H1 (cell line): ENCODE data around the gene STXBP6. TPM values are rescaled to one million over a fixed set of nuclear protein-coding genes. Genes with fewer than 3 reads are reported as not detected.

Experiments used
- CTCF ChIA-PET: fragments of 300-600 bp; sonication (Branson Sonifier 250); formaldehyde crosslinking; loops from one replicate; lab custom pipeline; 2021; ENCODE audit not compliant: partially characterized antibody; lab: Charles Lee
- POLR2A ChIA-PET: fragments of 300-600 bp; sonication (Branson Sonifier 250); formaldehyde crosslinking; loops from one replicate; lab custom pipeline; 2021; ENCODE audit warnings: inconsistent platforms; ENCODE audit not compliant: partially characterized antibody; lab: Charles Lee
- DNase-seq, 2 experiments: peaks; one replicate each; pipeline versions ENCODE4 v3.0.0 to v3.0.0-alpha.2; 2010 to 2022; ENCODE audit warnings: low spot score in 2 of 2, low read depth in 1 of 2, mixed read lengths in 1 of 2
- FAIRE-seq: peaks from 2 replicates; lab custom pipeline; 2011; peaks lifted over from hg19 to GRCh38; lab: Jason Lieb, UNC
- H2AFZ ChIP-seq: 2 replicates; pipeline ENCODE4 v1.8.1; 2012; ENCODE audit warnings: low read length, inconsistent platforms
- H2AK5ac ChIP-seq: 2 replicates; pipeline ENCODE4 v1.6.1; 2013; ENCODE audit warnings: low read depth, low read length
- H2BK120ac ChIP-seq: replicated peaks from 2 replicates; pipeline ENCODE3; 2013; ENCODE audit warnings: low read depth, low read length, inconsistent platforms
- H2BK12ac ChIP-seq: 2 replicates; pipeline ENCODE4 v1.6.1; 2013; ENCODE audit warnings: low read depth, low read length
- H2BK15ac ChIP-seq: 2 replicates; pipeline ENCODE4 v1.6.1; 2013; ENCODE audit warnings: low read length
- H2BK20ac ChIP-seq: 2 replicates; pipeline ENCODE4 v1.6.1; 2013; ENCODE audit warnings: low read length
- H2BK5ac ChIP-seq: 2 replicates; pipeline ENCODE4 v1.6.1; 2013; ENCODE audit warnings: low read depth, low read length
- H3K14ac ChIP-seq: 2 replicates; pipeline ENCODE4 v1.6.1; 2013; ENCODE audit warnings: inconsistent platforms; ENCODE audit not compliant: insufficient read length
- H3K18ac ChIP-seq: 2 replicates; pipeline ENCODE4 v1.6.1; 2013; ENCODE audit warnings: low read length; ENCODE audit errors: extremely low read depth
- H3K23ac ChIP-seq: 2 replicates; pipeline ENCODE4 v1.6.1; 2013; ENCODE audit warnings: inconsistent platforms; ENCODE audit not compliant: insufficient read length
- H3K23me2 ChIP-seq: 2 replicates; pipeline ENCODE4 v1.6.1; 2013; ENCODE audit warnings: low read depth, low read length
- H3K27ac ChIP-seq: 2 replicates; pipeline ENCODE4 v1.6.1; 2011; ENCODE audit warnings: low read depth, low read length, inconsistent platforms
- H3K27me3 ChIP-seq, 4 experiments: replicated peaks in 1 of 4; 1 replicate in 1 of 4; 2 replicates in 3 of 4; pipeline versions ENCODE4 v1.6.1 to v1.8.1; 2011 to 2013; ENCODE audit warnings: low read length in 3 of 4, mild to moderate bottlenecking in 3 of 4, inconsistent platforms in 2 of 4, mixed read lengths in 2 of 4, moderate library complexity in 1 of 4; ENCODE audit not compliant: control insufficient read depth in 3 of 4, insufficient read depth in 3 of 4; ENCODE audit errors: extremely low read depth in 1 of 4
- H3K36me3 ChIP-seq, 4 experiments: 2 replicates each; pipeline versions ENCODE4 v1.6.1 to v1.8.1; 2011 to 2013; ENCODE audit warnings: mild to moderate bottlenecking in 4 of 4, low read length in 3 of 4, moderate library complexity in 2 of 4, control low read depth in 1 of 4, inconsistent platforms in 1 of 4; ENCODE audit not compliant: insufficient read depth in 4 of 4, control insufficient read depth in 2 of 4
- H3K4ac ChIP-seq: replicated peaks from 2 replicates; pipeline ENCODE3; 2013; ENCODE audit warnings: low read length, low read depth, mixed read lengths, inconsistent platforms; ENCODE audit not compliant: insufficient read length
- H3K4me1 ChIP-seq, 4 experiments: replicated peaks in 1 of 4; 1 replicate in 1 of 4; 2 replicates in 3 of 4; pipeline versions ENCODE4 v1.6.1 to v1.8.1; 2011 to 2013; ENCODE audit warnings: low read length in 3 of 4, inconsistent platforms in 2 of 4, mixed read lengths in 1 of 4; ENCODE audit not compliant: insufficient read depth in 4 of 4, control insufficient read depth in 3 of 4
- H3K4me2 ChIP-seq, 2 experiments: 2 replicates each; pipeline versions ENCODE4 v1.6.1 to v1.8.1; 2011 to 2013; ENCODE audit warnings: low read depth in 2 of 2, low read length in 2 of 2, control low read depth in 1 of 2, inconsistent platforms in 1 of 2, mild to moderate bottlenecking in 1 of 2; ENCODE audit not compliant: insufficient read depth in 1 of 2
- H3K4me3 ChIP-seq, 4 experiments: fragments of 200-600, 300-600 bp in 1 of 4; sonication (generic), shearing (Covaris generic), sonication (Bioruptor Twin) in 1 of 4; 2 replicates each; pipeline versions ENCODE4 v1.5.1 to v1.8.1; 2011 to 2016; ENCODE audit warnings: low read length in 4 of 4, low read depth in 3 of 4, control low read depth in 2 of 4, inconsistent platforms in 2 of 4, mild to moderate bottlenecking in 2 of 4, mixed read lengths in 1 of 4, moderate library complexity in 1 of 4; ENCODE audit not compliant: insufficient read depth in 2 of 4; ENCODE audit errors: extremely low read depth in 1 of 4
- H3K56ac ChIP-seq: replicated peaks from 2 replicates; pipeline ENCODE3; 2013; ENCODE audit warnings: low read depth, mild to moderate bottlenecking, mixed read lengths, low read length, inconsistent platforms; ENCODE audit not compliant: insufficient read length
- H3K79me1 ChIP-seq: 2 replicates; pipeline ENCODE4 v1.6.1; 2013; ENCODE audit warnings: low read depth, low read length, control low read depth
- H3K79me2 ChIP-seq, 2 experiments: 2 replicates each; pipeline versions ENCODE4 v1.6.1 to v1.8.1; 2012 to 2013; ENCODE audit warnings: low read length in 2 of 2, mild to moderate bottlenecking in 2 of 2, inconsistent platforms in 1 of 2; ENCODE audit not compliant: insufficient read depth in 2 of 2, control insufficient read depth in 1 of 2
- H3K9ac ChIP-seq, 4 experiments: replicated peaks in 1 of 4; 1 replicate in 1 of 4; 2 replicates in 3 of 4; pipeline versions ENCODE4 v1.6.1 to v1.8.1; 2011 to 2013; ENCODE audit warnings: low read depth in 3 of 4, low read length in 3 of 4, control low read depth in 2 of 4, mild to moderate bottlenecking in 2 of 4, moderate library complexity in 2 of 4, inconsistent platforms in 1 of 4; ENCODE audit errors: extremely low read depth in 1 of 4
- H3K9me3 ChIP-seq, 2 experiments: 2 replicates each; pipeline versions ENCODE4 v1.6.1 to v1.8.1; 2012 to 2013; ENCODE audit warnings: mild to moderate bottlenecking in 2 of 2, moderate library complexity in 2 of 2, control low read depth in 1 of 2, inconsistent platforms in 1 of 2, low read depth in 1 of 2, low read length in 1 of 2, mixed read lengths in 1 of 2; ENCODE audit not compliant: insufficient read depth in 2 of 2
- H4K20me1 ChIP-seq, 2 experiments: replicated peaks in 1 of 2; 2 replicates each; pipeline versions ENCODE3 to v1.8.1; 2011 to 2013; ENCODE audit warnings: inconsistent platforms in 2 of 2, low read length in 2 of 2, mild to moderate bottlenecking in 1 of 2; ENCODE audit not compliant: insufficient read depth in 2 of 2, control insufficient read depth in 1 of 2
- H4K5ac ChIP-seq: 2 replicates; pipeline ENCODE4 v1.6.1; 2013; ENCODE audit warnings: low read length, low read depth, mixed read lengths, inconsistent platforms; ENCODE audit not compliant: insufficient read length
- H4K8ac ChIP-seq: 2 replicates; pipeline ENCODE4 v1.8.0; 2013; ENCODE audit warnings: mild to moderate bottlenecking, moderate library complexity, low read length, inconsistent platforms; ENCODE audit not compliant: insufficient read depth; ENCODE audit errors: extremely low read depth
- H4K91ac ChIP-seq: replicated peaks from 2 replicates; pipeline ENCODE3; 2013; ENCODE audit warnings: low read length, mixed read lengths, inconsistent platforms; ENCODE audit not compliant: insufficient read length
- ATF3 ChIP-seq: IDR thresholded peaks from 2 replicates; pipeline ENCODE4 v1.6.1; 2011; ENCODE audit warnings: low read depth, mild to moderate bottlenecking, low read length; ENCODE audit not compliant: insufficient read depth
- BCL11A ChIP-seq, 2 experiments: IDR thresholded peaks; one replicate each; pipeline ENCODE4 v1.6.1; 2011; ENCODE audit warnings: low read depth in 2 of 2, low read length in 2 of 2, mild to moderate bottlenecking in 2 of 2
- BRCA1 ChIP-seq: IDR thresholded peaks from 2 replicates; pipeline ENCODE4 v1.6.1; 2012; ENCODE audit warnings: low read depth, low read length, improper control_type of control experiment
- CREB1 ChIP-seq: IDR thresholded peaks from 2 replicates; pipeline ENCODE4 v1.6.1; 2012; ENCODE audit warnings: inconsistent platforms
- CTCF ChIP-seq, 3 experiments: IDR thresholded peaks; 1 replicate in 2 of 3; 2 replicates in 1 of 3; pipeline versions ENCODE4 v1.5.1 to v1.6.1; 2011; ENCODE audit warnings: low read length in 3 of 3, mild to moderate bottlenecking in 3 of 3, inconsistent platforms in 2 of 3, low read depth in 1 of 3, moderate library complexity in 1 of 3; ENCODE audit not compliant: insufficient read depth in 1 of 3; ENCODE audit errors: control extremely low read depth in 1 of 3
- FOSL1 ChIP-seq: IDR thresholded peaks from 2 replicates; pipeline ENCODE4 v1.6.1; 2011; ENCODE audit warnings: mild to moderate bottlenecking, low read depth, low read length, moderate library complexity; ENCODE audit not compliant: insufficient read depth
- GABPA ChIP-seq: IDR thresholded peaks from 2 replicates; pipeline ENCODE4 v1.6.1; 2011; ENCODE audit warnings: mild to moderate bottlenecking, low read length, moderate library complexity, borderline replicate concordance; ENCODE audit not compliant: insufficient read depth
- KDM5A ChIP-seq: fragments of 200-600 bp; IDR thresholded peaks from 2 replicates; pipeline ENCODE4 v1.7.1; 2012; ENCODE audit warnings: mild to moderate bottlenecking, low read length, inconsistent platforms, mixed read lengths
- POLR2AphosphoS5 ChIP-seq: IDR thresholded peaks from 2 replicates; pipeline ENCODE4 v1.6.1; 2011; ENCODE audit warnings: low read depth, low read length
- SIRT6 ChIP-seq: IDR thresholded peaks from one replicate; pipeline ENCODE4 v1.7.1; 2012; ENCODE audit warnings: low read length, inconsistent platforms
- USF2 ChIP-seq: IDR thresholded peaks from 2 replicates; pipeline ENCODE4 v1.6.1; 2011; ENCODE audit warnings: low read length, improper control_type of control experiment
- WGBS, 2 experiments: shearing (Covaris generic) in 1 of 2; methylation state at CpG; one replicate each; pipeline versions ENCODE4 v1.1.6 to v1.1.7; 2013 to 2015; ENCODE audit warnings: low lambda C conversion rate in 2 of 2, mixed read lengths in 2 of 2, inconsistent platforms in 1 of 2, low coverage in 1 of 2, missing lambda C conversion rate in 1 of 2; ENCODE audit not compliant: insufficient replicate concordance in 2 of 2, insufficient coverage in 1 of 2, insufficient read length in 1 of 2; ENCODE audit errors: extremely low coverage in 1 of 2, missing lambda C conversion rate in 1 of 2; 5-methylcytosine and 5-hydroxymethylcytosine counted together
- polyA plus RNA-seq, 7 experiments: library from polyadenylated mRNA; depleted of rRNA in 3 of 7; stranded (reverse) in 5 of 7; unstranded in 2 of 7; fragments of >200 nt in 5 of 7; fragments of 200-250 nt in 2 of 7; gene quantifications; 1 replicate in 5 of 7; 2 replicates in 1 of 7; 4 replicates in 1 of 7; pipeline versions ENCODE4 v1.2.1 to v1.2.3, GENCODE V29; 2011 to 2013; ENCODE audit warnings: missing spikeins in 2 of 7, mixed read lengths in 2 of 7
- total RNA-seq: library from RNA; stranded (reverse); fragmentation: NEBNext Ultra II Directional; extraction: Animal tissue kit (Norgen Biotek cat#: 25700); gene quantifications from 2 replicates; pipeline ENCODE4 v1.2.1, GENCODE V29; 2021

The STXBP6 gene
- total and polyA plus RNA-seq, 2 of the 8 experiments (the other 6 are each of a cell fraction or from before 2014, with no cell fraction given) = 9.4 to 18.1 TPM

- no peaks in the 10 kb centered on the region; the same call in 1 of the 2 replicates for H3K23me2 ChIP-seq
- H3K27ac ChIP-seq = no peak overlapping the region
- no peak overlapping the region for H4K5ac ChIP-seq
- no peaks in the 10 kb centered on the region; a peak in 1 of 8 replicates for H3K36me3 ChIP-seq
- no peak overlapping the region for H2BK12ac ChIP-seq
- no peak overlapping the region for H3K4ac ChIP-seq
- H2AK5ac ChIP-seq = no peak overlapping the region
- H3K9me3 ChIP-seq = no peaks in the 10 kb centered on the region
- ChIA-PET CTCF (interaction anchor here (0.9 to 2.8 kb wide), 10 partner anchors 9 to 503 kb away, joined by 3 to 8 read pairs (median 4); no protein-coding TSS in a partner anchor), POLR2A (no interaction called here)
- no peaks in the 10 kb centered on the region for H3K79me2 ChIP-seq
- no peak overlapping the region for H2BK15ac ChIP-seq
- DNase-seq (no peak), FAIRE-seq (no peak)
- no peak overlapping the region for H3K56ac ChIP-seq
- H3K4me3 ChIP-seq = no peak overlapping the region
- H4K91ac ChIP-seq = no peak overlapping the region
- H3K9ac ChIP-seq = no peak overlapping the region
- no peak overlapping the region for H4K8ac ChIP-seq
- no peaks in the 10 kb centered on the region for H3K27me3 ChIP-seq
- 100% methylated on average over 2 of the region's 2 CpGs; no CpG with 5 or more reads in 1 of the 2 experiments for WGBS, 2 experiments
- H2BK20ac ChIP-seq = no peak overlapping the region
- no peak overlapping the region for H2BK5ac ChIP-seq
- H3K23ac ChIP-seq = no peak overlapping the region
- H3K4me1 ChIP-seq = no peaks in the 10 kb centered on the region
- H2AFZ ChIP-seq = no peak overlapping the region
- no peaks in the 10 kb centered on the region for H4K20me1 ChIP-seq
- no peak overlapping the region for H2BK120ac ChIP-seq
- H3K79me1 ChIP-seq = no peaks in the 10 kb centered on the region
- H3K14ac ChIP-seq = no peak overlapping the region
- no peak overlapping the region for H3K4me2 ChIP-seq
- no peak overlapping the region for H3K18ac ChIP-seq
- TF ChIP-seq KDM5A = no peak
- no peak for TF ChIP-seq BCL11A (IDR thresholded peaks at IDR 0.05; ENCODE audit: low read depth in 2 of 2, low read length in 2 of 2)
- no peak for TF ChIP-seq USF2
- no peak for TF ChIP-seq POLR2AphosphoS5
- no peak for TF ChIP-seq FOSL1
- no peak for TF ChIP-seq SIRT6
- TF ChIP-seq CREB1 = no peak
- no peak for TF ChIP-seq CTCF (IDR thresholded peaks at IDR 0.05; ENCODE audit: control extremely low read depth in 1 of 3, insufficient read depth in 1 of 3, low read depth in 1 of 3, low read length in 3 of 3)
- TF ChIP-seq BRCA1 = no peak
- TF ChIP-seq GABPA = no peak
- TF ChIP-seq ATF3 = no peak
These were observed 235.6 kb downstream of the STXBP6 start for GRCh38 chr14:24814346-24814745.
